ENCODE results near the gene EPHB4. TPM values are rescaled to one million over a fixed set of nuclear protein-coding genes. Genes with fewer than 3 reads are reported as not detected.

EPHB4 gene
- total RNA-seq, 2 donors from 2014 or later, result 33.6 to 46.4 TPM

DNA sequence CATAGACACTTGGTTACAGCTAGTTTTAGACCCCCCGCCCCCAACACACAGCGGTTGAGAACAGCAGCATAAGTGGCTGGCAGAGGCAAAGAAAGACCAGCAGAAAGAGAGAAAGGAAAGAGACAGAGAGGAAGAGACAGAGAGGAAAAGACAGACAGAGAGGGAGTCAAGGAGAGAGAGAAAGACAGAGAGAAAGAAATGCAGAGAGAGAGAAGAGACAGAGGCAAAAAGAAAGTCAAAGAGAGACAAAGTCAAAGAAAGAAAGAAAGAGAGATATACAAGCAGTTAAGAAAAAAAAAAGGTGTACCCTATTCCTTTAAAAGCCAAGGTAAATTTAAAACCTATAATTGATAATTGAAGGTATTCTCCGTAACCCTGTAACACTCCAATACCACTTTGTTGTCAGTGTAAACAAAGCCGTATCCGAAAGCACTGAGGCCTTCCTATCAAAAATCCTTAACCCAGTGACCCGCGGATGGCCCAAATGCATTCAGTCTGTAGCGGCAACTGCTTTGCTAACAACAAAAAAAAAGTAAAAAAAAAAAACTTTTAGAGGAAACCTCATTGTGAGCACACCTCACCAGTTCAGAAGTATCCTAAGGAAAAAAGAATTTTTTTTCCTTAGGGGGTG lies 13.3 kb upstream of the EPHB4 start:
- ATAC-seq, result no peak
- WGBS, 2 donors, result 58% methylated on average over 8 of the region's 8 CpGs
- DNase-seq, result no peak
- Histone ChIP-seq H3K27me3 (no peaks in the 10 kb centered on the region), H3K27ac (no peak overlapping the region), H3K4me1 (peaks cover 16% of the 10 kb centered on the region), H3K9me3 (no peaks in the 10 kb centered on the region), H3K4me3 (no peak overlapping the region), H3K36me3 (replicated peaks in 1 of 2; ENCODE audit: insufficient read depth in 1 of 2, low read depth in 2 of 2) (no peaks in the 10 kb centered on the region)
- intact Hi-C loops (cut with DNase I), result no loop called here
- no peak for TF ChIP-seq POLR2A (IDR thresholded peaks at IDR 0.05)
- TF ChIP-seq, protein P1, sequence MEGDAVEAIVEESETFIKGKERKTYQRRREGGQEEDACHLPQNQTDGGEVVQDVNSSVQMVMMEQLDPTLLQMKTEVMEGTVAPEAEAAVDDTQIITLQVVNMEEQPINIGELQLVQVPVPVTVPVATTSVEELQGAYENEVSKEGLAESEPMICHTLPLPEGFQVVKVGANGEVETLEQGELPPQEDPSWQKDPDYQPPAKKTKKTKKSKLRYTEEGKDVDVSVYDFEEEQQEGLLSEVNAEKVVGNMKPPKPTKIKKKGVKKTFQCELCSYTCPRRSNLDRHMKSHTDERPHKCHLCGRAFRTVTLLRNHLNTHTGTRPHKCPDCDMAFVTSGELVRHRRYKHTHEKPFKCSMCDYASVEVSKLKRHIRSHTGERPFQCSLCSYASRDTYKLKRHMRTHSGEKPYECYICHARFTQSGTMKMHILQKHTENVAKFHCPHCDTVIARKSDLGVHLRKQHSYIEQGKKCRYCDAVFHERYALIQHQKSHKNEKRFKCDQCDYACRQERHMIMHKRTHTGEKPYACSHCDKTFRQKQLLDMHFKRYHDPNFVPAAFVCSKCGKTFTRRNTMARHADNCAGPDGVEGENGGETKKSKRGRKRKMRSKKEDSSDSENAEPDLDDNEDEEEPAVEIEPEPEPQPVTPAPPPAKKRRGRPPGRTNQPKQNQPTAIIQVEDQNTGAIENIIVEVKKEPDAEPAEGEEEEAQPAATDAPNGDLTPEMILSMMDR (IDR thresholded peaks at IDR 0.05), result no peak

DNA sequence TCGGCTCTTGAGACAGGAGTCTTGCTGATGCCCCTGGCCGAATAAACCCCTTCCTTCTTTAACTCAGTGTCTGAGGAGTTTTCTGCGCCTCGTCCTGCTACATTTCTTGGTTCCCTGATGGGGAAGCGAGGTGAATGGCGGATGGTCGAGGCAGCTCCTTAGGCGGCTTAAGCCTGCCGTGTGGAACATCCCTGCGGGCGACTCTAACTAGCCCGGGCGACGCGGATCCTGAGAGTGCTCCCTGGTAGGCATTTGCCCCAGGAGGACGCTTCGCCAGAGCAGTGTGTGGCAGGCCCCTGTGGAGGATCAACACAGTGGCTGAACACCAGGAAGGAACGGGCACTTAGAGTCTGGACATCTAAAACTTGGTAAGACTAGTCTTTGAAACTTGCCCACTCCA lies 12.0 kb upstream of the EPHB4 start:
- peaks cover 16% of the 10 kb centered on the region for H3K4me1 ChIP-seq
- intact Hi-C loops (cut with DNase I), result no loop called here
- H3K27ac ChIP-seq, result no peak overlapping the region
- no peaks in the 10 kb centered on the region for H3K9me3 ChIP-seq
- no peak for TF ChIP-seq POLR2A (IDR thresholded peaks at IDR 0.05)
- TF ChIP-seq, protein P1 (IDR thresholded peaks at IDR 0.05), result no peak
- DNase-seq, result no peak
- no peaks in the 10 kb centered on the region for H3K36me3 ChIP-seq (replicated peaks in 1 of 2; ENCODE audit: insufficient read depth in 1 of 2, low read depth in 2 of 2)
- 93 to 94% methylated on average over 6 to 18 of the region's 18 CpGs for WGBS, 2 donors
- ATAC-seq, result no peak
- no peak overlapping the region for H3K4me3 ChIP-seq
- no peaks in the 10 kb centered on the region for H3K27me3 ChIP-seq

DNA sequence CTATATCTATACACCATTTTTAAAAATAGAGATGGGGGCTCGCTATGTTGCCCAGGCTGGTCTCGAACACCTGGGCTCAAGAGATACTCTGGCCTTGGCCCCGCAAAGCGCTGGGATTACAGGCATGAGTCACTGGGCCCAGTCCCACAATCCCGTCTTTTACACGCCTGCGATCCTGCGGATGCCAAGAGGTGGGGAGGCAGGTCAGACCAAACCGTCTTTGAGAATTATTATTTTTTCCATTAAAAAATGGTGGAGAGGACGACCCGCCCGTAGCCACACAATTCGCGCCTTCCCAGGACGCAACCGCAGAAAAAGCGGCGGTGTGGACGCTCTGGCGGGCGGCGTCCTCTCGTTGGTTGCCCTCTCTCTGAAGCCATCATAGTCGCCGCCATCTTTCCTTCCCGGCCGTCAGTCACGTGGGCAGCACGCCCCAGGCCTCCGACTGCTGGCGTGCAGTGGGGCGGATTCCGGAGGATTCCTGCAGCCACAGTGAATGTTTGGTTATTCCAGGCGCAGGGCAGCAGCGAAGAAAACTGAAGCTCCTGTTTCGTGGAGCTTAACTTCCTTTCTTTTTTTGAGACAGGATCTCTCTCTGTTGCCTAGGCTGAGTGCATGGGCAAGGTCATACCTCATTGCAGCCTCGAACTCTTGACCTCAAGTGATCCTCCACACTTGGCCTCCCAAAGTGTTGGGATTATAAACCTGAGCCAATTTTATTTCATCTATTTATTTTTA lies 9.9 kb upstream of the EPHB4 start:
- ATAC-seq (peak; percentile 98), DNase-seq (peak; percentile 92 to 94 (median 92))
- no peaks in the 10 kb centered on the region for H3K36me3 ChIP-seq (replicated peaks in 1 of 2; ENCODE audit: insufficient read depth in 1 of 2, low read depth in 2 of 2)
- 2 to 3% methylated on average over 22 to 37 of the region's 37 CpGs for WGBS, 2 donors
- intact Hi-C loops (cut with DNase I), result no loop called here
- peak overlapping the region in 1 of 2 donors; percentile 17 for H3K4me3 ChIP-seq
- H3K27me3 ChIP-seq, result no peaks in the 10 kb centered on the region
- peaks cover 28% of the 10 kb centered on the region for H3K4me1 ChIP-seq
- TF ChIP-seq POLR2A (IDR thresholded peaks at IDR 0.05), result peak; percentile 23 to 67 (median 66)
- TF ChIP-seq, protein P1 (IDR thresholded peaks at IDR 0.05), result no peak
- H3K27ac ChIP-seq, result peak overlapping the region; percentile 72 to 90 (median 78)
- no peaks in the 10 kb centered on the region for H3K9me3 ChIP-seq

DNA sequence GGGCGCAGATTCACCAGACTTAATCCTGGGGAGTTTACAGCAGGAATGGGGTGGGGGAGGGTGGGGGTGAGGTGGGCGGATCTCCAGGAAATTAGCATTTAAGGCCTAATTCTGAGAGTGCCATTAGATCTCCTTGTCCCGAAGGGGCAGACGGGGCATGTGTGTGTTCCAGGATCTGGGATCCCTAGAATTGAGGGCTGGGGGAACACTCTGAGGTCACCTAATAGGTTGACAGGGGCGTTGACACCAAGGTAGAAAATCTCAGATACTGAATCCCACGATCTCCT lies 9.4 kb upstream of the EPHB4 start:
- no peaks in the 10 kb centered on the region for H3K9me3 ChIP-seq
- ATAC-seq (no peak), DNase-seq (no peak)
- peaks cover 32% of the 10 kb centered on the region for H3K4me1 ChIP-seq
- H3K4me3 ChIP-seq, result peak overlapping the region in 1 of 2 donors; percentile 17
- H3K36me3 ChIP-seq (replicated peaks in 1 of 2; ENCODE audit: insufficient read depth in 1 of 2, low read depth in 2 of 2), result no peaks in the 10 kb centered on the region
- H3K27ac ChIP-seq, result peak overlapping the region; percentile 72 to 90 (median 78)
- no peaks in the 10 kb centered on the region for H3K27me3 ChIP-seq
- WGBS, 2 donors, result 44 to 60% methylated on average over 4 to 6 of the region's 6 CpGs
- TF ChIP-seq, protein P1 (IDR thresholded peaks at IDR 0.05), result no peak
- no peak for TF ChIP-seq POLR2A (IDR thresholded peaks at IDR 0.05)
- intact Hi-C loops (cut with DNase I), result no loop called here
